DOHH2 (cell line): ENCODE results near the gene CHKB.

ENCODE experiments used
- CTCF ChIP-seq: fragments of 200-600 bp; sonication (generic); IDR thresholded peaks from one replicate; pipeline ENCODE4 v1.5.1; 2014; ENCODE audit warnings: antibody characterized with exemption, mild to moderate bottlenecking, low read depth, low read length; ENCODE audit not compliant: poor library complexity, severe bottlenecking
- EZH2phosphoT487 ChIP-seq: fragments of 200-600 bp; sonication (generic); IDR thresholded peaks from 2 replicates; pipeline ENCODE4 v1.6.1; 2017; ENCODE audit warnings: borderline replicate concordance, mild to moderate bottlenecking, antibody characterized with exemption, low read length, moderate library complexity, mixed read lengths

GRCh38 chr22:50553310-50553709 lies 29.3 kb downstream of the CHKB start:
- no peak for TF ChIP-seq CTCF
- no peak for TF ChIP-seq EZH2phosphoT487
